PFSK-1 (cell line): ENCODE measurements around the gene HSDL1.

Source experiments
- FOXP2 ChIP-seq: optimal IDR thresholded peaks from 2 replicates; pipeline ENCODE3; 2011; ENCODE audit warnings: borderline replicate concordance, control low read depth, inconsistent platforms; ENCODE audit not compliant: insufficient read depth; ENCODE audit errors: extremely low read length, extremely low read depth
- POLR2AphosphoS5 ChIP-seq: IDR thresholded peaks from 2 replicates; pipeline ENCODE4 v1.6.1; 2012; ENCODE audit warnings: low read depth, mild to moderate bottlenecking, control low read depth, low read length, moderate library complexity
- SIN3A ChIP-seq: IDR thresholded peaks from 2 replicates; pipeline ENCODE4 v1.6.1; 2012; ENCODE audit warnings: mild to moderate bottlenecking, low read length, moderate library complexity, borderline replicate concordance; ENCODE audit not compliant: insufficient read depth
- TAF1 ChIP-seq: IDR thresholded peaks from 2 replicates; pipeline ENCODE4 v1.6.1; 2012; ENCODE audit warnings: low read length, control low read depth, borderline replicate concordance; ENCODE audit not compliant: insufficient read depth
- TF ChIP-seq, protein P1 (sequence below), 2 experiments: IDR thresholded peaks; 2 replicates each; pipeline versions ENCODE4 v1.6.1 to v1.8.0; 2011 to 2012; ENCODE audit warnings: low read depth in 2 of 2, low read length in 2 of 2, control low read depth in 1 of 2, inconsistent platforms in 1 of 2, mild to moderate bottlenecking in 1 of 2, moderate library complexity in 1 of 2; ENCODE audit not compliant: insufficient read depth in 1 of 2

HSDL1 gene

DNA sequence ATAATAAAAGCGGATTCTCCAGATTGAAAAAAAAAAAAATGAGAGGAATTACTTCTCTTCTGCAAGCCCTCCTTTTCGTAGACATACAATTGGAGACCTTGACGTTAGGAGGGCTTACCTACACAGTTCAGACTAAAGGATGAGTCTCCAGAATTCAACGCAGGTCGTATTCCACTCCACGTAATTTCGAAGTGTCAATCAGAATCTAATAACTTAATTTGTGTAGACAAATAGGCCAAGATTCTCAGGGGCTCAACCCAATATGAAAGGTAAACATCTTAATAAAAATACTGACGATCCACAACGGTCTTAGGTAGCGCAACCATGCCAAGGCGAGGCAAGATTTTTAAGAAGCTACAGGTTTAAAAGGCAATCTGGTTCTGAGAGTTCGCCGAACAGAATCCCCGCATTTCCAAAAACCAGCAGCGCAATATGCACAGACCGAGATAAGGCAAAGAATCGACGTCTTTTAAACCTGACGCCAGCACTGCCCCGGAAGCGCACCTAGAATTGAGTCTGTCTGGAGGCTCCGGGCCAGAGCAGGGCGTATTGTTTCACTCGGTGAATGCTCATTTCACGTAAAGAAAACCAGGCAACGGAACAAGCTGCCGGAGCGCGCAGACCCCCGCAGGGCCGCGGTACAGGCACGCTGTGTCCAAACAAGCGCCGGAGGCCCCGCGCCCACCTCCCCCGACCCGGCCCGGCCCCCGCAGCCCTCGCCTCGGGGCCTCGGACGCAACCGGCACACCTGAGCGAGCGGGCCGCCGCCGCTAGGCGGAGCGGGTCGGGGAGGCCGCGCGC lies 28.9 kb downstream of the HSDL1 start:
- no peak for TF ChIP-seq SIN3A
- TF ChIP-seq, protein P1, sequence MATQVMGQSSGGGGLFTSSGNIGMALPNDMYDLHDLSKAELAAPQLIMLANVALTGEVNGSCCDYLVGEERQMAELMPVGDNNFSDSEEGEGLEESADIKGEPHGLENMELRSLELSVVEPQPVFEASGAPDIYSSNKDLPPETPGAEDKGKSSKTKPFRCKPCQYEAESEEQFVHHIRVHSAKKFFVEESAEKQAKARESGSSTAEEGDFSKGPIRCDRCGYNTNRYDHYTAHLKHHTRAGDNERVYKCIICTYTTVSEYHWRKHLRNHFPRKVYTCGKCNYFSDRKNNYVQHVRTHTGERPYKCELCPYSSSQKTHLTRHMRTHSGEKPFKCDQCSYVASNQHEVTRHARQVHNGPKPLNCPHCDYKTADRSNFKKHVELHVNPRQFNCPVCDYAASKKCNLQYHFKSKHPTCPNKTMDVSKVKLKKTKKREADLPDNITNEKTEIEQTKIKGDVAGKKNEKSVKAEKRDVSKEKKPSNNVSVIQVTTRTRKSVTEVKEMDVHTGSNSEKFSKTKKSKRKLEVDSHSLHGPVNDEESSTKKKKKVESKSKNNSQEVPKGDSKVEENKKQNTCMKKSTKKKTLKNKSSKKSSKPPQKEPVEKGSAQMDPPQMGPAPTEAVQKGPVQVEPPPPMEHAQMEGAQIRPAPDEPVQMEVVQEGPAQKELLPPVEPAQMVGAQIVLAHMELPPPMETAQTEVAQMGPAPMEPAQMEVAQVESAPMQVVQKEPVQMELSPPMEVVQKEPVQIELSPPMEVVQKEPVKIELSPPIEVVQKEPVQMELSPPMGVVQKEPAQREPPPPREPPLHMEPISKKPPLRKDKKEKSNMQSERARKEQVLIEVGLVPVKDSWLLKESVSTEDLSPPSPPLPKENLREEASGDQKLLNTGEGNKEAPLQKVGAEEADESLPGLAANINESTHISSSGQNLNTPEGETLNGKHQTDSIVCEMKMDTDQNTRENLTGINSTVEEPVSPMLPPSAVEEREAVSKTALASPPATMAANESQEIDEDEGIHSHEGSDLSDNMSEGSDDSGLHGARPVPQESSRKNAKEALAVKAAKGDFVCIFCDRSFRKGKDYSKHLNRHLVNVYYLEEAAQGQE (IDR thresholded peaks at IDR 0.05; ENCODE audit: insufficient read depth in 1 of 2, low read depth in 2 of 2, low read length in 2 of 2): no peak
- TF ChIP-seq TAF1: no peak
- TF ChIP-seq POLR2AphosphoS5: no peak
- no peak for TF ChIP-seq FOXP2

- TF ChIP-seq POLR2AphosphoS5: no peak
- no peak for TF ChIP-seq SIN3A
- TF ChIP-seq TAF1: no peak
- TF ChIP-seq FOXP2: no peak
- TF ChIP-seq, protein P1 (IDR thresholded peaks at IDR 0.05; ENCODE audit: insufficient read depth in 1 of 2, low read depth in 2 of 2, low read length in 2 of 2): no peak
Measured at GRCh38 chr16:84111525-84111924, 33.5 kb downstream of the HSDL1 start.

DNA sequence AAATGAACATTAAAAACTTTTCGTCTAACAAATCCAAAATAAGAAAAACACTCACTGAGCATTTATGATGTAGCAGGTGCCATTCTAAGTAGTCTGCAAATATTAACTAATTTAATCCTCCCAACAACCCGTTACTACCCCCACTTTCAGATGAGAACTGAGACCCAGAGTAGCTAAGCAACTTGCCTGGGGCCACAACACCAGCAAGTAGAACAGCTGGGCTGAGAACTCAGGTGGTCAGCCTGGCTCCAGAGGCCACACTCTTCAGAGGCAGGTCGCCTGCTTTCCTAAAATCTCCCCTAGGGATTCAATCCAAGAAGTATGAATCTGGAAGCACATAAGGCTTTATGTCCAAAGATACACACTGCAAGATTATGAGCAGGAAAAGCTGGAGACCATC lies 34.5 kb downstream of the HSDL1 start:
- TF ChIP-seq, protein P1 (IDR thresholded peaks at IDR 0.05; ENCODE audit: insufficient read depth in 1 of 2, low read depth in 2 of 2, low read length in 2 of 2): no peak
- no peak for TF ChIP-seq POLR2AphosphoS5

GRCh38 chr16:84109598-84110335 lies 35.2 kb downstream of the HSDL1 start:
- TF ChIP-seq FOXP2: no peak
- TF ChIP-seq SIN3A: no peak
- TF ChIP-seq, protein P1 (IDR thresholded peaks at IDR 0.05; ENCODE audit: insufficient read depth in 1 of 2, low read depth in 2 of 2, low read length in 2 of 2): no peak
- no peak for TF ChIP-seq POLR2AphosphoS5
